Hepatic stellate cell (primary cell): ENCODE results near the gene ADORA3.
"Not testable (repeated sequence)": the region's sequence is repeated elsewhere in the genome, so short reads cannot be mapped to it uniquely, and the experiment has no call there.

Experiments
- DNase-seq: peaks from one replicate; pipeline ENCODE4 v3.0.0; 2011; ENCODE audit warnings: low spot score

ADORA3 gene

DNA sequence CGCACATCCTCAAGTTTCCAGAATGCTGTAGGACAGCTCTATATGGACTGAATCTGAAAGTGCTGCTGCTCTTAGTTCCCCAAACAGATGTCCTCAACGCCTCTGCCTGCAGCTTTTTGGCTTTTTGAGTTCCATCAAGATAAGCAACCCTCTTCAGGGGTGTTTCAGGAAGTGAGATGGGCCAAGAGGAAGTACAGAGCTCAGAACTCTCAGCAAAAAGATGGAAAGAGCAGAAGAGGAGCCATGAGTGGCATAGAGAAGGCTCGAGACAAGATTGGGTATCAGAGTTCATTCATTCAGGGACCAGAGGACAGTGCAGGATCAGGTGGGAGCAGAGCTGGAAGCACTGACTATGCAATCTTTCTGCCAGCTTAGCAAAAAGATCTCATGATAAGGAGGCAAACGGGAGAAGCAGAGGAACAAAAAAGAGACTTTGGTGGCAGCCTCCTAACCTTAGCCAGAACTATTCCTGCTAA, at the start of gene ADORA3, which contains the start of gene TMIGD3:
TSS of gene ADORA3 (minus strand) at position 49 of the 476 bp plus-strand sequence. CDS start 279 bp downstream, outside the sequence.
TSS of gene TMIGD3 (minus strand) at position 49 of the 476 bp plus-strand sequence. CDS start 279 bp downstream, outside the sequence.
- no peak for DNase-seq

DNA sequence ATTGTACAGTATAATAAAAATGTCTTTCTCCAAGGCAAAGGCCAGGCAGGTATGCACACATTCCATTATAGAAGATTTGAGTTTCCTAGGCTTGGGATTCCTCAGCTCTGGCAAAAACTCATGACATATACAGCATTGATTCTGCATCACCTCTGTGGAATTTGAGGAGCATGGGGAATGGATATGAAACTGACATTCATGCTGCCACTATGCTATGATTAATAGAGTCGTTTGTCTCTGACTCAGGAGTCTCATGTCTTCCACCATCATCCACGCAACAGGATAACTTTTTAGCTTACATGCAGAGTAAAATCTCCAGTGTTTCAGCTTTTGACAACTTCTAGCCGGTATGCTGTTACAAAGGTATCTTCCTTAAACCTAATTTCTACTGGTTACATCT, 49.8 kb upstream of the ADORA3 start:
- peak; percentile 58 for DNase-seq

DNA sequence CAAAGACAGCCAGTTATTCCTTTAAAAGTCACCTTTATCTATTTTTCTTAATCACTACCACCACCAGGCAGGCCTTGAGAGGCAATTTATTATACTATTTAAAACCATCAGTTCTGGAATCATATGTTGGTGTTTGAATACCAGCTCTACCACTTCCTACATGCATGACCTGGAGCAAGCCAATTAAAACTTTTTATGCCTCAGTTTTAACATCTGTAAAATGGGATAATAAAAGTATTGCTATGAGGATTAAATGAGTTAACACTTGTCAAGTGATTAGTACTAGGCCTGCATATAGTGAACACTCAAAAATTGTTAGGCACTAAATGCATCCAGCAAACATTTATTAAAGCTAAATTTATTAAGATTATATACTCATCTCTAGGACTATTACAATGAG, 49.2 kb upstream of the ADORA3 start:
- no peak for DNase-seq

- DNase-seq, result no peak
Observed at GRCh38 chr1:111551623-111552411, 48.4 kb upstream of the ADORA3 start.

DNA sequence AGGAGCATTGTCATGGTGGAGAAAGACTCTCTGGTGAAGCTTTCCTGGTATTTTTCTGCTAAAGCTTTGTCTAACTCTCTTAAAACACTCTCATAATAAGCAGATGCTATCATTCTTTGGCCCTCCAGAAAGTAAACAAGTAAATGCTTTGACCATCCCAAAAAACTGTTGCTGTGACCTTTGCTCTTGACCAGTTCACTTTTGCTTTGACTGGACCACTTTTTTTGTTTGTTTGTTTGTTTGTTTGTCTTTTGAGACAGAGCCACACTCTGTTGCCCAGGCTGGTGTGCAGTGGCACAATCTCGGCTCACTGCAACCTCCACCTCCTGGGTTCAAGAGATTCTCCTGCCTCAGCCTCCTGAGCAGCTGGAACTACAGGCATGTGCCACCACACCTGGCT, 44.4 kb upstream of the ADORA3 start:
- DNase-seq, result not testable (repeated sequence)

DNA sequence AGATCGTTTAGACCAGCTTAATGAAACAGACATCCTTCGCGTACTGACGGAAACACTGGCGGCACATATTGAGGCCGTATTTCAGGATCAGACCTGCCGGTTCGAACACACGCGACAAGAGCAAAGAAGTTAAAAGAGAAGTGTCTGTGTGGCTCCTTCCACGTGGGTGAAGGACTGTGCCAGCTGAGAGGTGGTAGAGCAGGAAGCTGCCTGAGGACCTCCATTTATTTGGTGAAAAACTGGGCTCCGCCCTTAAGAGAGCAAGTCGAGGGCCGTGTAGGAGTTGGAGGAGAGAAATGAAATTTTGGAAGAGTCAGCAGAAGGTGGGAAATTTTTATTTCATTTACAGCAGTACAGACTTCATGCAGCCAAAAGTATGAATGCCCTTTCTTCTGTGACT, 38.8 kb upstream of the ADORA3 start:
- no peak for DNase-seq

DNA sequence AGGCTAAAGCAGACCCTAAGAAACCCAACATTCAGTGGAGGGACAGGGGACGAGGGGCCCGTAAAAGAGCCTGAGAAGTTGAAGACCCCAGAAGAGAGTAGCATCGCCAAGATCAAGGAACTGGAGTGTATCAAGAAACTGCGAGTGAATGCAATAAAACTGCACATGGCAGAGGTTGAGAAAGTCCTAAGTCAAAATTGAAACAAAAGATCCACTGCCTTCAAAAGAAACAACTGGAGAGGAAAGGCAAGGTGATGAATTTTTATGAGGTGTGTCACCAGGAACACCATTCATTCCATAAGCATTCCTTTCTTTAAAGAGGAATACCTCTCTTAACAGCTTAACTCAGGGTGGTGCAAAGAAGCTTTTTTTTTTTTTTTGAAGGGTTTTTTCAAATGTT, 38.3 kb upstream of the ADORA3 start:
- DNase-seq, result no peak

- DNase-seq, result no peak
Observed at GRCh38 chr1:111540928-111541327, 37.5 kb upstream of the ADORA3 start.

DNA sequence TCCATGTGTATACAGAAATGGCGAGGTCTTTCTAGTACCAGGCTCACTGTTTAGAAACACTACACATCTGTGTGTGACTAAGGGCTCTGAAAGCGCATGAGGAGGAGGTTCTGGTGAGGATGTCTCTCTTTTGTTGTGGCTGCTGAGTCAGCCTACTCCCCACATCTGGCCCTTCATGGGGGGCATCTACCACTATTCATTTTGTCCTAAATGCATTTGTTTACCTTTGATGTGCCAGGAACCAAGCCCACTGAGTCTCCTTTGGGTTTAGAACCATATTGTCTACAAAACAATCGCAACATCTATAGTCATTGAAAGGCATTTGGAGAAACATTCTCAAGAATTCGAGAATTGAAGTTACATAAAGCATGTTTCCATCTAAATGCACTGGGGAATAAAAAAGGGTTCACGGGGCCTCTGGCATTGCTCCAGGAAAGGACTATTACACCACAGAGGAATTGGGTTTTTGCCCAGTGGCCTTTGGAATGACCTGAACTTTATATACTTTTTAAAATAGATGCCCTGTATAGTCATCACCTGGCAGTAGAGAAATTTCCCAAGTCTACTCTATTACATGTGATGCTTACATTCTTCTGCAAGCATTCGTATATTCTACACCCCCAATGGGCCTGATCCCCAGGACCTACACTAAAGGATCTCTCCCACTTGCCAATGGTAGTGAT, 35.1 kb upstream of the ADORA3 start:
- DNase-seq, result no peak

- no peak for DNase-seq
Observed at GRCh38 chr1:111535256-111536191, 32.1 kb upstream of the ADORA3 start.

- no peak for DNase-seq
Observed at GRCh38 chr1:111520053-111520452, 16.6 kb upstream of the ADORA3 start.

DNA sequence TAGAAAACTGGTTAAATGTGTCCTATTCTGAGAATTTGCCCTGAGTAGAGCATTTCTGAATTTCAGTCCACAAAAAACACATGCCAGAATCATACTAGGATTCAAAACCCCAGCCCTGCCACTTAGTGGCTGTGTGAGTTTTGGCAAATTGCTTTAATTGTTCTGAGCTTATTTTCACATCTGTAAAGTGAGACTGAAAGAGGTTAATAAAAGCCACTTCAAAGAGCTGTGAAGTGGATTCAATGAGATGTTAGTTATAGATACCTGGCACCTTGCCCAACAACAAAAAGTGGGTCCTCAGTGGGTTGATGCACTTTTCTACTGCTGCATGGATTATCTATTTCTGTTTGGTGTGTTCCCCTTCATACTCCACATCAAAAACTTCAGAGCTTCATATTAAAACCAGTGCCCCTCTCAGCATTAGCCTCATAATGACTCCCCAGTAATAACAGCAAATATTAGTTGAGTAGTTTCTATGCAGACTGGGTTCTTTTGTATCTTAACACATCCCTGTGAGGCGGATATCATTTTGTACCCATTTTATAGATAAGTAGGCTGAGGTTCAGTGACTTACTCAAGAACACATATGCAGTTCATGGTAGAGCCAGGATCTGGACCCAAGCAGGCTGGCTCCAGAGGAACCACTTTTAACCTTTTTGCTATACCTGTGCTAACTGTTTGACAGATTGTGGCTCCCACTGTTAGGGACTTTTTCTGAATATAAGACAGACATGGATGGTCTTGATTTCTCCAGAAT, 14.2 kb upstream of the ADORA3 start:
- DNase-seq, result no peak

DNA sequence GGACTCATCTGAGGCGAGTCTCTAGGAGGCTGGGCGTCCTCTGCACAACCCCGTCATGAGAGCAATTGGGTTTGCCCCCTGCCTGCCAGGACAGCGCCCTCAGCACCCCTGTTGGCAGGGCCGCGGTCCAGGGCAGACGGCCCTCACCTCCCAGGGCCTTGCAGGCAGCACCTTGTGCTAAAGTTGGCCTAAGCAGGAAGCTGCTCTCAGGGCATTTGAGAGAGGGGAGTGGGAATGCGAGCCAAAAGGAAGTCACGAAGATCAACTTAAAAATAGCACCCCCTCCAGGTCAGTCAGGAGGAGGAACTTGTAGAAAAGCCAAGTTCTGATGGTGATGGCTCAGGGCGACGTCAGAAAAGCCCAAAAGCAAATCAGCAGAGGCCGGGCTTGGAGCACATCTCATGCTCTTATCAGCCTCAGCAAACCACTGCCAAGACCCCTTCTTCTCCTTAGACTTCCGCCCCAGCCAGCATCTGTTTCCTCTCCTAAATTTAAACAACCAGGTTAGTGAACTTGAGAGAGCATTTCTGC, 12.6 kb upstream of the ADORA3 start:
- DNase-seq, result peak; percentile 67

DNA sequence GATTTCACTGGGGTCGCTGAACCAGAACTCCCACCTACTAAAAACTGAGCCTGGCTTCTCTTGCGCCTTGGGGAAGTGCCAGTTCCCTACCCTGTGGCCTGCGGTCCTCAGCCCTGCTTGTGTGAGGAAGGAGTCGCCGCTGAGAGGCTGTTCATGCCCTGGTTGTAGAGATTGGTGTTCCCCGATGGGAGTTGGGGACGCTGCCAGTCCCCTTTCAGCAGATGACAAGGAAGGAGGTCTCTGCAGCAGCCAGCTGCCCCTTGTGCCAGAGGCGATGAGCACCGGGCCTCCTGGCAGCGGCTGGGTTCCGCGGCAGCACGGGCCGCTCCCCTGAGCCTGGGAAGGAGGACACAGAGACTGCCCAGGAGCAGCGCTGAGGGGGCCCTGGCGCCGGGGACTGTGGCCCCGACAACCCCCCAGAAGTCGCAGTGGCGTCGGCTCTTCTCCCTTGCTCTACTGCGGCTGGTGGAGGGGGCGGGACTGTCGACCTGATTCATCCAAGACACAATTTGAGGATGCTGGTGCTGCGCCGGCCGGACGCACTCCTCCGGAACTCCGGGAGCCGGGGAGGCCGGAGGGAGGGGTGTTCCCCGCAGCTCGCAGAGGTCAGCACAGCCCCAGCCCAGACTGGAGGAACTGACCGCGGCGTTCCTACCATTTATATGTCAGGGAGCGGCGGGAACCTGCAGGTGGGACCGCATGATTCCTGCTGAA, 12.0 kb upstream of the ADORA3 start:
- peak; percentile 70 for DNase-seq

GRCh38 chr1:111513410-111514020, 10.1 kb upstream of the ADORA3 start:
- DNase-seq, result no peak

DNA sequence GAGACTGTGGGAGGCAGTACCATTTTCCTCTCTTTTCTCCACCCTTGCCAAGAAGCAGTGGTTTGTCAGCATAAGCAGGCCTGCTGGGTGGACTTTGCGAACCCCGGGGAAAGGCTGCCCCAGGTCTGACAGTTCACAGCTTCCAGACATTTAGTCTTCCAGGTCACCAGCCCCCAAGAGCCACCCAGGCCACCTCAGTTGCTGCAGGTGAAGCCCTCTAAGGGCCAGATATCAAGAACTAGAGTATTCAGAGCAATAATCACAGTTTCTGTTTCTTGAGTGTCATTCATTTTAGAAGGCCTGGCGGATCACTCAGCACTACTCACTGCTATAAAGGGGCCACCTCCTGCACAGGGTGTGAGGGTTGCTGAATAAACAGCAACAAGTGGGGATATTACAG, 9.5 kb upstream of the ADORA3 start:
- no peak for DNase-seq

GRCh38 chr1:111512132-111512889, 8.9 kb upstream of the ADORA3 start:
- no peak for DNase-seq

GRCh38 chr1:111511370-111511769, 7.9 kb upstream of the ADORA3 start:
- no peak for DNase-seq

- DNase-seq, result no peak
Observed at GRCh38 chr1:111509997-111510375, 6.6 kb upstream of the ADORA3 start.
